Stimulated activated CD4-positive, alpha-beta T cell treated with anti-CD3 and anti-CD28 coated beads, Interleukin-2, amount 100 ng/mL, for 48 hours (primary cell): ENCODE measurements around the gene MLPH.

Source experiments
- DNase-seq, 2 donors: peaks; one replicate each; pipeline ENCODE4 v3.0.0-alpha.2; 2020

The MLPH gene

GRCh38 chr2:237527233-237527632 lies 40.2 kb downstream of the MLPH start:
- no peak for DNase-seq

DNA sequence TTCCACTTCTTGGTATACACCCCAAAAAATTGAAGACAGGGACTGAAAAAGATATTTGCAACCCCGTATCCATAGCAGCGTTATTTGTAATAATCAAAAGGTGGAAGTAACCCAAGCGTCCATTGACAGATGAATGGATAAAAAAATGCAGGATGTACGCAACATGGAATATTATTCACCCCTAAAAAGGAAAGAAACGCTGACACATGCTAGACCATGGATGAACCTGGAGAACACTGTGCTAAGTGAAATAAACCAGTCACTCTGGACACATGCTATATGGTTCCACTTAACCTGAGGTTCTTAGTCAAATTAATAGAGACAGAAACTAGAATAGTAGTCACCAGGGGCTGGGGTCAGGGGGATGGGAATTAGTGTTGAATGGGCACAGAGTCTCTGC lies 40.7 kb downstream of the MLPH start:
- DNase-seq: no peak

DNA sequence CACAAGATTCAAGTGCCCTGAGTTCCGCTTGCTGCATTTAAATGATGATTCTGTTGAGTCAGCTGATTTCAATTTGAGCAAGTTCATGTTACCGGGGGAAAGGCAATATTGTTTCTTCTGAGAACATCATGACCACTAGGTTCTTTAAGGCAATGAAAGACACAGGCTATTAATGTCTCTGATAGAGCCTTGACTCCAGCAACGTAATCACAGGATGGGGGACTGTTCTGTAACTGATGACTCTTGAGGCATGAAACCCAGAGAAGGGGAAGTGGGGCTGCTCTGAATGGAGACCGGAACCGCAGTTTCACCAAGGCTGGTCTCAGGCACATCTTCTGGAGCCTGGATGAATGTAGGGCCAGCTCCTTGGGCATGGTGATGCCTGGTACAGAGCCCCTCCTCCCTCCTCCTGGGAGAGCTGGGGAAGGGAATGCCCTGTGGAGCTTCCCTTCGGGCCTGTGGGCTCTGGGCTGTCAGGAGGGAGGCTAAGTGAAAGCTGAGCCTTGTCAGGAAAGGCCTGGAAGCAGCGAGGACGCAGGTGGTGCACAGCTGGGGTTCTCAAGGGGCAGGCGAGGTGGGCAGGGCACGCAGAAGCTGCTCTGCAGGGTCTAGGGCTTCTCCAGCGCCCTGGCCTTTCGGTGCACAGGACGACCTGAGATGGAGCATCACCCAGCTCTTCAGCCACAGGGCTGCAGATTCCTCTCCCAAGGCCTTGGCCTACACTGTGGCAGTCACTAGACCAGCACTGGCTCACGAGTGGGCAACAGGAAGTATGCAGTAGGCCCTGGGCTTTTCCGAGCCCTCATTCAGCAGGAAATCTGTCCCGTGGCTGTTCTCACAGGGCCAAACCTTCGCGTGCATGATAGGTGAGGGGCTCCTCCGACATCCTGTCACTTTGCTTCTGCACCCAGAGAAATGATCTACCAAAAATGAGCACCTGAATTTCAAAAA lies 42.7 kb downstream of the MLPH start:
- DNase-seq: no peak

- DNase-seq: no peak
These were observed 43.7 kb downstream of the MLPH start for GRCh38 chr2:237530472-237531433.

- no peak for DNase-seq
These were observed 45.1 kb downstream of the MLPH start for GRCh38 chr2:237532160-237532559.

- DNase-seq: no peak
These were observed 46.7 kb downstream of the MLPH start for GRCh38 chr2:237533668-237534161.

- DNase-seq: no peak
These were observed 47.3 kb downstream of the MLPH start for GRCh38 chr2:237534380-237534779.

DNA sequence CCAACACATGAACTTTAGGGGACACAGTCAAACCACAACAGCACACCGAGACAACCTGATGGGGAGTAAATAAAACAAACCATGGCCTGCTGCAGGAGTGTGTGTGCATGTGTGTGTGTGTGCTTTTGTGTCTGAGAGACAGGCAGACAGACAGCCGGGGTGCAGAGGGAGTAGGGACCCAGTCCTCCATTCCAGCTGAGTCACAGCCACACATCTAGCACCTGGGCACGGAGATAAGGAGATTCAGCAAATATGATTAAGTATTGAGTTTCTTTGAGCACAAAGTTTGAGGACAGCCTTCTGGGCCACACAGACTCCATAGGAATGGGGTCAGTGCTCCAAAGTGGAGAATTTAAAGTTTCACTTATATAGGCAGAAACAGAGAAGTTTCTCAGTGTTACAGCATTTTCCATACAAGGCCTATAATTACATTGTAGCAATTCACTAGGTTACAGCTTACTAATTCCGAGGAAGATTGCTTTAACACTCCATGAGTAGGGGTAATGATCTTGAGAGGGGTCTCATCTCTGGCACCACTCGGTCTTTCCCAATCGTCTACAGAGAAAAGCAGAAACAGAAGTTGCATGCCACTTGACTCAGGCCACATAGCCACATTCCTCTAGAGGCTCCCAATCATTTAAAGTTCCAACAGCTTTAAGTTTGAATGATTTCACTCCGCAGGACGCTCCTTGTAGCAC lies 48.5 kb downstream of the MLPH start:
- no peak for DNase-seq

DNA sequence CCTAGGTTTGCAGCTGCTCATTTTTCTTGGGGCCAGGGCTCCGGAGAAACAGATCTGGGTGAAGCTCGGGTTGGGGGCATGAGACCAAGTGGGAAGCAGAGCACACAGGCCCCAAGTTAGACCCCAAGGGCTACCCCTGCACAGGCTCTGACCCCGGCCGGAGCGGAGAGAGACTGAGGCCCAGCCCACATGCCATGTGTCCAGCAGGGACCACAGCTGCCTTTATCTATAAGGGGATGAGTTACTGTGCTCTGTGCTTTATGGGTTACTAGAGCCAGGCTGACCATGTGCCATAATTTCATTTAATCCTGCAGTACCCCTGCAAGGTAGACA lies 49.0 kb downstream of the MLPH start:
- no peak for DNase-seq

GRCh38 chr2:237536617-237537016 lies 49.6 kb downstream of the MLPH start:
- no peak for DNase-seq

- DNase-seq: no peak
These were observed 51.1 kb downstream of the MLPH start for GRCh38 chr2:237538001-237538720.

DNA sequence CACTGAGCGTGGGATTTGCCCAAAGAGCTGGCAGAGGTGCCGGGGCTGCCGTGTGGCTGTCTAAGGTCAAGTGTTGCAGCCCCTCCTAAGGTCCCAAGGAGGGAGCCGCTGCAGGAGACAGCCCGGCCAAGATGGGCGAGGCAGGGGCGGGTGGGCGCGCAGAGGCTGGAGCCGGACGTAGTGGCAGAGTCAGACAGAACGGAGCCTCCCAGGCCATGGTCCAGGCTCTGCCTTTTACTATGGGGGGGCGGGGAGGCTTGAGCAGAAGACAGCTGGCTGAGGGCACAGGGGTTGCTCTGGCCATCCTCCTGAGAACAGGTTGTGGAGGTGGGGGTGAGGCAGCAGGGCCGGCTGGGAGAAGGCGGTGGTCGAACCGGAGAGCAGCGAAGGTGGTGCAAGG lies 51.9 kb downstream of the MLPH start:
- no peak for DNase-seq

DNA sequence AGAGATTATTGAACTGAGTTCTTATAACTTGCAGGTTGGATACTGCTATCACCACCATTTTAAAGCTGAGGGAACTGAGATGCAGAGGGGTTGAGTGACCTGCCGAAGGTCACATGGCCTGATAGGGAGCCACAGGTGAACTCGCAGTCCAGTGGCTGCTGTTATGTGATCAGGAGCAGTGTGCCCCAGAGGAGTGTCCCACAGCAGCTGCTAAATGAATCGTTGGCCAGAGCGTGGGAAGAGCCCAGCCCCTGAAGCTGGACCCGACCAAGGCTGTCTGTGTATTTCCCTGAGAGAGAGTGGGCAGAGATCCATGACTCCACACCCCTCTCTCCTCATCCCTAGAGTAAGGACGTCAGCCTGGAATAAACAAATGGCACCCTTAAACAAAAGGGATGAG lies 52.6 kb downstream of the MLPH start:
- no peak for DNase-seq

GRCh38 chr2:237540223-237540775 lies 53.2 kb downstream of the MLPH start:
- DNase-seq: no peak

GRCh38 chr2:237540823-237541222 lies 53.8 kb downstream of the MLPH start:
- DNase-seq: no peak

DNA sequence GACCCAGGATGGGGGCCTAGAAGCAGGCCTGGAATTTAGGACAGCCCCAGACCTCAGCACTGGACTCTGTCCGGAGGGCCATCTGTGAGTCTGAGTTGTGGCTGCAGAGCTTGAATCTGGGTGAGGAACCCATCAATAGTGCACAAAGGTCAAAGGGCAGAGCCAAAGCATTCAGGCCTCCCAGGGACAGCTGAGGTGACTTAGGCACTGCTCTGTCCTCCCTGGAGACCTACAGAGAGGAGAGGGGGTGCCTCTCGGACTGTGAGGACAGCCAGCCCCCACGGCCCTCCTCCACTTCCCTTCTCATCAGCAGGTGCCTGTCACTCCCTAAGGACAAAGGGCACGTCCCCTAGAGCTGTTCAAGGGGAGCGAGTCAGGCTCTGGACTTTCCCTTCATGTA lies 54.2 kb downstream of the MLPH start:
- DNase-seq: no peak

GRCh38 chr2:237542001-237542704 lies 55.1 kb downstream of the MLPH start:
- no peak for DNase-seq

- DNase-seq: no peak
These were observed 59.2 kb downstream of the MLPH start for GRCh38 chr2:237546040-237546875.

- DNase-seq: no peak
These were observed 59.9 kb downstream of the MLPH start for GRCh38 chr2:237546876-237547395.

- DNase-seq: no peak
These were observed 60.9 kb downstream of the MLPH start for GRCh38 chr2:237547841-237548416.
